HG02943 (cell line): ENCODE measurements around the gene ATR.
"Not testable (repeated sequence)": the region's sequence is repeated elsewhere in the genome, so short reads cannot be mapped to it uniquely, and the experiment has no call there.

Source experiments
- ATAC-seq: cut with Tn5 transposase; IDR thresholded peaks from one replicate; pipeline ENCODE4 v1.9.1; 2021; ENCODE audit warnings: mild to moderate bottlenecking, low read depth, moderate library complexity; ENCODE audit not compliant: unreplicated experiment

ATR gene

DNA sequence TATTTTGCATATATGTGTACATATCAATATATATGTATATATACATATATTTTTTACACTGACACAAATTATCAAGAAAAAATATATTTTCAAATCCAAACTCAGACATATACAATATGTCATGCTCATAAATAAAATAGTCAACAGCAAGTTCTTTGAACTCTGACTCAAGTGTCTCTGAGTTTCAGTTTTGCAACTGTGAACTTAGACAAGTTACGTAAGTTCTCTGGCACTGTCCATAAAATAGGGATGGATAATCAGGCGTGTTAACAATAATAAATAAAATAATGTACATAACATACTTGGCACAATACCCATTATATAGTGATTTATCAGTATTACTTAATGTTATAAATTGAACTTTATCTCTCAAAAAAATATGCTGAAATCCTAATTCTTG is 118.6 kb downstream of the ATR start:
- ATAC-seq, result no peak

GRCh38 chr3:142459096-142459495 is 119.4 kb downstream of the ATR start:
- ATAC-seq, result no peak

DNA sequence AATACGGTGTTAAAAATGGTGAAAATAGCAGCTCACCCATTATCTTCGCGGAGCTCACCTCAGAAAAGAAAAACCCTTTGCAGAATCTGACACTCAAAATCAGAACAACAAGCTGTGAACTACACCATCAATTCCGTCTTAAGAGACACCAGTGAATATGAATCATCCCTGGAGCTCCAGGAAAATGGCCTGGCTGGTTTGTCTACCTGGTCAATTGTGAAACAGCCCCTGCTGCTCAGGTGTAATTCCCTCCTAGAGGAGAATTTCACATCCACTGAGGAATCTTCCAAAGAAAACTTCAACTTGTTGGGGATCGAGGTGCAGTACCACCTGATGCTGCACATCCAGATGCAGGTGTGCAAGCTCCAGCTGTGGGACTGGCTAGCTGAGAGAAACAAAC is 127.7 kb downstream of the ATR start:
- ATAC-seq, result no peak

GRCh38 chr3:142450189-142450588 is 128.3 kb downstream of the ATR start:
- no peak for ATAC-seq

DNA sequence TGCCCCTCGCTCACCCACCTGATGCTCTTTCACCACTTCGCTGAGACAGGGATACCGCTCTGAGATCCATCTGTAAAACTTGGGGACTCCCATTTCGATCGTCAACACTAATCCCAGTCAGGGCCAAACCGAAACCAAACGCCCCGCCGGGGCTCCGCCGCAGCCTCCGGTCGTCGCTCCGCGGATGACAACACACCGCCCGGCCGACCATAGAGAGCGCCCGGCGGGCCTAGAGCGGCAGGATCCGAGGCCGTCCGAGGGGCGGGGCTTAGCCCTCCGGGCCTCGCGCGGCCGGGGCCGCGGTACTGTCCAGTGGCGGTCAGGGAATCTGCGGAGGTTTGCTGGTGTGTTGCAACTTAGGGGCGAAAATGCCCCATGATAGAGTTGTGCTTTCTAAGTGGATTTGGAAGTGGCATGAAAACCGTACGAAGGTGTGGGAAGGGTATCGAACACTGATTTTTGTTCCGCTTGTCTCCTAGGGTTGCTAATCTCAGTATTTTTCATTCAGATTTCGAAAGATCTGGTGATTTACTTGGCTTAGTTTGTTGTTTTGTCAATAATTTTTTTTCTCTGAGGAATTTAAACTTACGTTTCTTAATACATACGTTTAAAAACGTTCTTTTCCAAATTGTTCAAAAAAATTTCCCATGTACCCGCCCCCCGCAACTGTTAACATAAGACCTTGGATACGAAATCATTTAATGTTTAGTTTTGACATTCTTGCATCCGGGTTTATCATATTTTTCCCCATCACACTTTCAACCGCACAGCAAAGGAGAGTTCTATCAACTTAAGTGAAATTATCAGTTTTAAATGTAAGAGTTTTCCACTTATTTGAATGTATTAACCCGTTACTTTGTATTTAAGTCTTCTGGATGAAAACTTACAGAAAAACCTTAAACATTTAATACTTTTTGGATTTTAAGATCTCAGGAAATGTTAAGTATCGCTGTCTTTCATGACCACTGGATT is 130.4 kb downstream of the ATR start, which contains the start of gene XRN1:
TSS of gene XRN1 (minus strand) at position 186 of the 972 bp plus-strand sequence. CDS start at position 93, 93 bp downstream.
- peak; percentile 81 for ATAC-seq

DNA sequence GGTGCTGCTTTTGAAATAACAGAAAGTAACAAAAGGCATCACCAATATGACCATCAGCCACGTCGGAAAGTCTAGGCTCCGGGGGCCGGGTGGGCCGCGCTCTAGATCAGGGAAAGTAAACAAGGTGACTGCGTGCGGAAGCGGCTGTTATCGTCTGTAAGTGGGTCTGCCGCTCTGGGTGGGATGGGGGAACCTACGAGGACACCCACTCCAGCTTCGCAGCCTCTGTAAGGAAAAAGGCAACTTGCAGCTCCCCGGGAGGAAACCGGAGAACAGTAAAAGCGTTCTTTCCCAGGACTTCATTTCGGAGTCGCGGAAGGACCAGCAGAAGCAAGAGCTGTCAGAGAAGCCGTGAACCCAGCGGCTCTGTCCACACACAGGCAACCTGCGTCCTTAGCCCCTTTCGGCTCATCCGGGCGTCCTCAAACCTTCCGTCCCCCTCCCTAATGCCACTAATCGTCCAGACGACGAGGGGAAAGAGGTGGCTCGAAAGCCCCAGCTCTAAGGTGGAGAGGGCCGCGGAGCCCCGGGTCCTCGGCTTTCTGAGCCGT is 131.2 kb downstream of the ATR start:
- ATAC-seq, result peak; percentile 33

GRCh38 chr3:142445816-142446254 is 132.7 kb downstream of the ATR start:
- no peak for ATAC-seq

- no peak for ATAC-seq
Observed at GRCh38 chr3:142444343-142444742, 134.2 kb downstream of the ATR start.

- ATAC-seq, result not testable (repeated sequence)
Observed at GRCh38 chr3:142443060-142443459, 135.5 kb downstream of the ATR start.

DNA sequence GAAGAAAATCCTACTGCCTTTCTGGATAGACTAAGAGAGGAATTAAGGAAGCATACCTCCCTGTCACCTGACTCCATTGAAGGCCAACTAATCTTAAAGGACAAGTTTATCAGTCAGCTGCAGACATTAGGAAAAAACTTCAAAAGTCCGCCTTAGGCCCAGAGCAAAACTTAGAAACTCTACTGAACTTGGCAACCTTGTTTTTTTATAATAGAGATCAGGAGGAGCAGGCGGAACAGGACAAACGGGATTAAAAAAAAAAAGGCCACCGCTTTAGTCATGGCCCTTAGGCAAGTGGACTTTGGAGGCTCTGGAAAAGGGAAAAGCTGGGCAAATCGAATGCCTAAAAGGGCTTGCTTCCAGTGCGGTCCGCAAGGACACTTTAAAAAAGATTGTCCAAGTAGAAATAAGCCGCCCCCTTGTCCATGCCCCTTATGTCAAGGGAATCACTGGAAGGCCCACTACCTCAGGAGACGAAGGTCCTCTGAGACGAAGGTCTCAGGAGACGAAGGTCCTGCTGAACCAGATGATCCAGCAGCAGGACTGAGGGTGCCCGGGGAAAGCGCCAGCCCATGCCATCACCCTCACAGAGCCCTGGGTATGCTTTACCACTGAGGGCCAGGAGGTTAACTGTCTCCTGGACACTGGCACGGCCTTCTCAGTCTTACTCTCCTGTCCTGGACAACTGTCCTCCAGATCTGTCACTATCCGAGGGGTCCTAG is 138.9 kb downstream of the ATR start:
- not testable (repeated sequence) for ATAC-seq

GRCh38 chr3:142438096-142438495 is 140.4 kb downstream of the ATR start:
- not testable (repeated sequence) for ATAC-seq

- ATAC-seq, result no peak
Observed at GRCh38 chr3:142436951-142437585, 141.5 kb downstream of the ATR start.

GRCh38 chr3:142434503-142434902 is 144.0 kb downstream of the ATR start:
- no peak for ATAC-seq

DNA sequence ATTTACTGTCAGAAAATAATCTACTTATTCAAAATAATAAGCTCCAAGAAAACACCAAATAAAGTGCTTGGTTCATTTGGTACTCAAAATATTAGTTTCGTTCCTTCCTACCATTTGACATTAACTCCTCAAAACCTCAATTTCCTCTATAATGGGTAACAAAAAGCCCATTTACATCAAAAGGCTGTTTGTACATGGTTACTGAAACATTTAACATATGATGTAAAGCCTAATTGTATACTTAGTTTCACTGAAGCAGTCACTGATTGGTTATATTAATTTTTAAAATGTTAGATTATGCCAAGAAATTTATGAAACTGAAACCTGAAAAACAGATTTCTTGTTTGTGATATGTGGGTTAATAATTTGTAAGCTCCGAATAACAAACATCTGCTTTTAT is 145.4 kb downstream of the ATR start:
- peak; percentile 66 for ATAC-seq

- no peak for ATAC-seq
Observed at GRCh38 chr3:142429582-142429981, 149.0 kb downstream of the ATR start.

DNA sequence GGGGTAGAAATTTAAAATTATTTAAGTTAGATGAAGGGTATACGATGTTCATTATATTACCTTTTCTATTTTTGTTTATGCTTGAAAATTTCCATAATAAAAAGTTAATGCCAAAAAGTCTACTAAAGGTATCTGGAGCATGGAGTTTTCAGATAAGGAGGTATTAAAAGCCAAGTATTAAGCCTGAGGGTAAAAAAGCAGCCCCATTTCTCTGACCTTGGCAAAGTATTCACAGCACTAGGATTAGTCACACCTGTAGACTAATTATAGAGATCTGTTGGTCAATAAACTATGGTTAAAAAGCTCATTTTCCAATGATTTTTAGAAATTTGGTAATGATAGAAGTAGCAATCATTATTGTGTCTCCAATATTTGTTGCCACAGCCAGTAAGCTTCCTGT is 153.8 kb downstream of the ATR start:
- no peak for ATAC-seq

DNA sequence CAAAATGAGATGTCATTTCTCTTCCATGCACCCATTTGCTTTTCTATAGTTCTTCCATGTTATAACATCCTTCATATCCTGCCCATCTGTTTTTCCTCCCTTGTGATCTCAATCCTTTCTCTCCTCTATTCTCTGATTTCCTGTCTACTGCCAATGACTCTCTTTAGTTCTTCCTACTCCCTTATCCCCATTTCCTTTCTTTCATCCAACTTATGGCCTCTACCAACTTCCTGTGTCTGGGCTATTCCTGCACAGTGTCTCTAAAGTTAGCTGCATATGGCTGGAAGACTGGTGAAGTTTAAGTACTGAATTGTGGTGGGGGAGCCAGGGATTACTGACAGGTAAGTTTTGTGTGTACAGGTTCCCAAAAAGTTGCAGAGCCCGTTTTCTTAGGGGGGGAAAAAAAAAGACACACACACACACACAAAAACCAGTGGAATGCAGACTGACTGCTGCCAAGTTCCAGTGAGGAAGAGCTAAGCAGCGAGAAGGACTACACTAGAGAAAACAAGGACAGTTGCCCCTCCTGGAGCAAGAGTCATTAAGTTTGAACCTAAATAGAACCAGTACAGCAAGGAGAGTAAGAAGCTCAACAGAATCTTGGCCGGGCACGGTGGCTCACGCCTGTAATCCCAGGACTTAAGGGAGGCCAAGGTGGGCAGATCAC is 159.5 kb downstream of the ATR start:
- no peak for ATAC-seq

- no peak for ATAC-seq
Observed at GRCh38 chr3:142417302-142417701, 161.2 kb downstream of the ATR start.

DNA sequence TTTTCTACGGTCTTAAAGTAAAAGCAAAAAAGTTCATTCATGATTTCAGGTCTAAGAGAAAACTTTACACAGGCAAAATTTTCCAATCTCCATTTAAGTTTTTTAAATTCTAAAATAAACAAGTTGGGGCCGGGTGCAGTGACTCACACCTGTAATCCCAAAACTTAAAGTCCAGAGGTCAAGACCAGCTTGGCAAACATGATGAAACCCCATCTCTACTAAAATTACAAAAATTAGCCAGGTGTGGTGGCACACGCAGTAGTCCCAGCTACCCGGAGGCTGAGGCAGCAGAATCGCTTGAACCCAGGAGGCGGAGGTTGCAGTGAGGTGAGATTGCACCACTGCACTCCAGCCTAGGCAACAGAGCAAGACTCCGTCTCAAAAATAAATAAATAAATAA is 178.0 kb downstream of the ATR start:
- ATAC-seq, result not testable (repeated sequence)
